LNCaP clone FGC (cell line): ENCODE data around the gene ST6GALNAC6.

Source experiments
- DNase-seq: peaks from one replicate; pipeline ENCODE4 v3.0.0-alpha.2; 2011; ENCODE audit warnings: low read depth
- H3K4me3 ChIP-seq: 2 replicates; pipeline ENCODE4 v1.5.1; 2011; ENCODE audit warnings: mild to moderate bottlenecking, low read depth, low read length, control low read depth
- TF ChIP-seq, protein P1 (sequence below): IDR thresholded peaks from 2 replicates; pipeline ENCODE4 v1.5.1; 2012; ENCODE audit warnings: mild to moderate bottlenecking; ENCODE audit not compliant: control insufficient read depth, insufficient read depth; ENCODE audit errors: extremely low read depth

The ST6GALNAC6 gene

DNA sequence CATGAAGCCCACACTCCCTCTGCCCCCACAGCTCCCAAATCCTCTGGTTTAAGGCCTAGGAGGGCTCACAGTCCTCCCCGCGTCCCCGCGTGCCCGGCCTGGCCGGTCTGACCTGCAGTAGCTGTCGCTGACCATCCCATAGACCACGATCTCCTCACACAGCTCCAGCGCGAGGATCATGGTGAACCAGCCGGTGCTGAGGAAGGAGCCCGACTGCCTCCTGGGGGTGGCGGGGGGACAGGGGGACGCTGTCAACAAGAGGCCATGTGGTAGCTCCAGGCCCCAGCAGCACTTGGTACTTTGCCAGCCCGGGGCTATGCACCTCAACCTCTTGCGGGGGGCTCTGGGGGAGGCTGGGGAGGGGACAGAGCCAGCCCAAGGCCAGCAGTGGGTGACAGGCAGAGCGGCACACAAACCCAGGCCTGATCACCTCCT lies 10.5 kb upstream of the ST6GALNAC6 start:
- DNase-seq, result no peak
- TF ChIP-seq, protein P1, sequence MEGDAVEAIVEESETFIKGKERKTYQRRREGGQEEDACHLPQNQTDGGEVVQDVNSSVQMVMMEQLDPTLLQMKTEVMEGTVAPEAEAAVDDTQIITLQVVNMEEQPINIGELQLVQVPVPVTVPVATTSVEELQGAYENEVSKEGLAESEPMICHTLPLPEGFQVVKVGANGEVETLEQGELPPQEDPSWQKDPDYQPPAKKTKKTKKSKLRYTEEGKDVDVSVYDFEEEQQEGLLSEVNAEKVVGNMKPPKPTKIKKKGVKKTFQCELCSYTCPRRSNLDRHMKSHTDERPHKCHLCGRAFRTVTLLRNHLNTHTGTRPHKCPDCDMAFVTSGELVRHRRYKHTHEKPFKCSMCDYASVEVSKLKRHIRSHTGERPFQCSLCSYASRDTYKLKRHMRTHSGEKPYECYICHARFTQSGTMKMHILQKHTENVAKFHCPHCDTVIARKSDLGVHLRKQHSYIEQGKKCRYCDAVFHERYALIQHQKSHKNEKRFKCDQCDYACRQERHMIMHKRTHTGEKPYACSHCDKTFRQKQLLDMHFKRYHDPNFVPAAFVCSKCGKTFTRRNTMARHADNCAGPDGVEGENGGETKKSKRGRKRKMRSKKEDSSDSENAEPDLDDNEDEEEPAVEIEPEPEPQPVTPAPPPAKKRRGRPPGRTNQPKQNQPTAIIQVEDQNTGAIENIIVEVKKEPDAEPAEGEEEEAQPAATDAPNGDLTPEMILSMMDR, result no peak
- H3K4me3 ChIP-seq, result no peak overlapping the region

DNA sequence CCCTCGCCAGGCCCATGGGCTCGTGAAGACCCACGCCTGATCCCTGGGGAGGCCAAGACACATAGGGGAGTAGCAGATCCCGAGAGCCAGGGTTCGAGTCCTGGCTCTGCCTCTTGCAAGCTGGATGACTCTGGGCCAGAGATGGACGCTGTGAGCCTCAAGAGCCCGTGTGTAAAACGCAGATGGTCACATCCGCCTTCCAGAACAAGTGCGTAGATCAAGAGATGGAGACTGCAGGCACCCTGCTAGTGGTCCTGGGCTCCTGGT lies 9.2 kb upstream of the ST6GALNAC6 start:
- TF ChIP-seq, protein P1, result no peak
- H3K4me3 ChIP-seq, result no peak overlapping the region
- DNase-seq, result no peak

DNA sequence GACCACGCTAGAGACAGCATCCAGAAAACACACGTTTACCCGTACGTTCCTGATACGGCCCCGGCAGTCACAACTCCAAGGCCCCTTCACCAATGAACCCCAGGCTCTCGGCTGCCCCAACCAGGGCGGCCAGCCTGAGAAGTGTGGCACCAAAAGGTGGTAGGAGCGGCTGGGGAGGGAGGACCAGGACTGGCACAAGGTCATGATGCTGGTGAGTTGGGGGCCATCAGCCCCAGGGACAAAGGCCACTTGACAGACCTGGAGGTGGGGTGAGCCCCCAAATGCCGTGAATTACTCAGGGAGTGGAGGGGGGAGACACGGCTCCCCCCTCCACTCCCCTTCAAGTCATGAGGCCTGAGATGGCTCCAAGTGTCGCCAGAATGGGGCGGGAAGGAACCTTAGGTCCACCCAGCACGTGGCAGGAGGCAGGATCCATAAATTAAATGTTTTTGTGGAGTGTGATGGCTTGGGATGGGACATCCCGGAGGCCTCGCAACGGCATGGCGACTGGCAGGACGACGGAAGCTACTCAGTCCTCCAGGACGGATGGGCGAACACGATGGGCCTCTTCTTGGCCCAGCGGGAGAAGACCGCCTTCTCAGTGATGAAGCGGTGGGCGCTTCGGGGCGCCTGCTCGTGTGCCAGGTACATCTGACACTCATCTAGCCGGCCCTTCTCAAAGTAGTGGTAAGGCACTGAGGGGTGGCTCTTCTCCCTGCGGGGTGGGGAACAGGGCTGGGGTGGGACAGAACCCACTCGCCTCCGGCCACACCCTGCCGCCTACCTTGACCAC lies 8.7 kb upstream of the ST6GALNAC6 start:
- no peak for DNase-seq
- no peak overlapping the region for H3K4me3 ChIP-seq
- TF ChIP-seq, protein P1, result no peak

DNA sequence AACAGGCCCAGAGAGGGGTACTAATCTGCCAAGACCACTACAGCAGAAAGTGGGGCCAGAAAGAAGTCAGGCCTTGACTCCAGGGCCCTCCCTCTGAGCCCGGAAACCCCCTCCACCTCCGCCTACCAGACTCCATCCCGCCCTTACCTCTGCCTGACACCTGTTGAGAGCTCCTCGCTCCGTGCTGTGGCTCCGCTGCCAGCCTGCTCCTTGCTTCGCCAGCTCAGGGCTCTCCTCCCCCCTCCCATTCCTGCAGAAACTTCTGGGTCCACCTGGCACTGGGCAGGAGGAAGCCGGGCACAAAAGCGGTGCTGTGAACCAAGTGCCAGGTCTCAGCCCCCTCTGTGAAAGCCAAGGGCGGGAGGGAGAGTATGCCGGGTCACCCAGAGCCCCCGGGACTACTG lies 6.4 kb upstream of the ST6GALNAC6 start:
- TF ChIP-seq, protein P1, result no peak
- DNase-seq, result no peak
- no peak overlapping the region for H3K4me3 ChIP-seq

DNA sequence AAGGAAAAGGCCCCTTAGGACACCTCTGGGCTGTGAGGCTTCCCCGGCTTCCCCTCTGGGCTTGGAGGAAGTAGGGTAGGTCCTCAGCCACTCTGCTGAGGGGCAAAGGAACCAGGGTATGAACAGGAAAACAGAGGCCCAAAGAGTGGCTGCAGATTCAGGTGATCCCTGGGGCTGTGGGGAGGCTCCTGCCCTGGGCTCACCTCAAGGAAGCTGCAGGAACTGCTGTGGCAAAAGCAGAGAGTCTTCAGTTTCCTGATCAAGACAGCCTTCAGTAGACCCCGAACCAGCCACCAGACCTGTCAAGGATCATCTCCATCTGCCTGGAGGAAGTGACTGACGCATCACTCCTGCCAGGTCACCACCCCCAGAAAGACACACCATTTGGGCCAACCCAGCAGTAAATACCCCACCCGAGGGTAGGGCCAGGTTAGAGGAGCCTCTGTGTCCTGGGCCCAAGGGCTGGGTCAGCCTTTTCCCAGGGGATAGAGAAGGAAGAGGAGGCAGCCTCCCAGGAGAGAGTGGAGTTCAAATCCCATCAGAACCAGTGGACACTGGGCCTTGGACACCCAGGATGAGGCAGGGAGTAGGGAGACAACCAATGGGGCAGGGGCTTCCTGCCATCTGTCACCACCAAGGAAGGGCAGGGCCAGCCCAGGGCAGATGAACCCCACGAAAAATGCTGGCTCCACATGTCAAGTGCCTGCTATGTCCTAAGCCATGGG lies 5.8 kb upstream of the ST6GALNAC6 start:
- TF ChIP-seq, protein P1, result no peak
- H3K4me3 ChIP-seq, result no peak overlapping the region
- no peak for DNase-seq

DNA sequence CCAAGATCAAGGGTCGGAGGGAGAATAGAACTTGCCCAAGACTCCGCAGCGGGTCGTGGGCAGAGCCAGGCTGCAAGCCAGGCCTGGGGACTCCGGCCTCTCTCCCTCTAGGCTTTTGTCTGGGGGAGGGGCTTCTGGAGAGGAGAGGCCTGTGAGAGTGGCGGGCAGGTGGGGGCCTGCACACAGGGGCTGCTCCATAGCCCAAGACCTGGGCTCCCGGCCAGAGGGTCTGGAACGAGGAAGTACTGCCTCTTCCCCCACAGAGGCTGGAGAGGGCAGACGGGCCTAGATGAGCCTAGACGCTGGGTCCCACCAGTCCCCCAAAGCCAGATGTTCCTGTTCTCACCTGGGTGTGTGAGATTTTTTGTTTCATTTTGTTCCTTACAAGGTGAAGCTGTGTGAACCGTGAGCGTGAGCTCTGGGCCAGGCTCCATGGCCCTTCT lies 5.2 kb upstream of the ST6GALNAC6 start:
- TF ChIP-seq, protein P1, result no peak
- no peak overlapping the region for H3K4me3 ChIP-seq
- no peak for DNase-seq
